Measurements from ENCODE around the gene MESP1.

DNA sequence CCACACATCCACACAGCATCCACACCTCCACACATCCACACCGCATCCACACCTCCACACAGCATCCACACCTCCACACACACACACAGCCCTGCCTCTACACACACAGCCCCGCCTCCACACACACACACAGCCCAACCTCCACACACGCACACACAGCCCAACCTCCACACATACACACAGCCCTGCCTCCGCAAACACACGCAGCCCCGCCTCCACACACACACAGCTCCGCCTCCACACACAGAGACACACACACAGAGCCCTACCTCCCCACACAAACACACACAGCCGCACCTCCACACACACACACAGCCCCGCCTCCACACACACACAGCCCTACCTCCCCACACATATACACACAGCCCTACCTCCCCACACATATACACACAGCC is 4.7 kb downstream of the MESP1 start:
- TF ChIP-seq CTCF (IDR thresholded peaks at IDR 0.05) (no peak), POLR2A (IDR thresholded peaks at IDR 0.05) (no peak)
